HTR-8/SVneo (cell line): ENCODE measurements around the gene DFFB.

Source experiments
- DNase-seq: peaks from one replicate; pipeline ENCODE4 v3.0.0; 2011; ENCODE audit warnings: low spot score, mixed read lengths; ENCODE audit not compliant: insufficient read length
- FAIRE-seq: peaks from 2 replicates; lab custom pipeline; 2011; peaks lifted over from hg19 to GRCh38; lab: Jason Lieb, UNC

Gene DFFB

DNA sequence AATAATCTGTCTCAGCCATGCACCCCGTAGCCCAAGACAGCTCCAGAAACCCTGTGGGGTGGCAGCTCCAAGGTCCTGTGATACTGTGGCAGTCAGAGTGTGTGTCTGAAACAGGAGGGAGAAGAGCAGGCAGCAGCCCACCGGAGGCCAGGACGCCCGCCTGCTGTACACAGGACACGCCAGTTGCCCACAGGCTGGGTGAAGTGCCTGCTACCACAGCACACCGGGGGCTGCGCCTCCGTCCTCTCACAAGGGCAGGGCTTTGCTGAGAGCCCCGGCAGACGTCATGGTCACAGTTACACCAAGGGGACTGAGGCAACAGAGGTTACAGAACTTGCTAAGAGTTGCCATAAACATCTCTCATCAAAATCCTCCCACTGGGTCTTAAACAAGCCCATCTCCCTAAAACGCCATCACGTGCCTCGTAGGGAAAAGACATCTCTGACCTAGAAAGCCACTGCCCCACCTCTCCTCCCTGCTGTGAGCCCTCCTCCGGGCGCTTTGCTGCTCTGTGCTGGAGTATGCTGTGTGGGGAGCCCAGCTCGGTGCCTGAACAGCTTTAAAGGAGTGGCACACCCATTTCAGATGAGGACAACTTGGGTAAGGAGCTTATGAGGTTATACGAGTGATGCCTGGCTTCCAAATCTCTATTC lies 37.5 kb downstream of the DFFB start:
- no peak for FAIRE-seq
- no peak for DNase-seq

DNA sequence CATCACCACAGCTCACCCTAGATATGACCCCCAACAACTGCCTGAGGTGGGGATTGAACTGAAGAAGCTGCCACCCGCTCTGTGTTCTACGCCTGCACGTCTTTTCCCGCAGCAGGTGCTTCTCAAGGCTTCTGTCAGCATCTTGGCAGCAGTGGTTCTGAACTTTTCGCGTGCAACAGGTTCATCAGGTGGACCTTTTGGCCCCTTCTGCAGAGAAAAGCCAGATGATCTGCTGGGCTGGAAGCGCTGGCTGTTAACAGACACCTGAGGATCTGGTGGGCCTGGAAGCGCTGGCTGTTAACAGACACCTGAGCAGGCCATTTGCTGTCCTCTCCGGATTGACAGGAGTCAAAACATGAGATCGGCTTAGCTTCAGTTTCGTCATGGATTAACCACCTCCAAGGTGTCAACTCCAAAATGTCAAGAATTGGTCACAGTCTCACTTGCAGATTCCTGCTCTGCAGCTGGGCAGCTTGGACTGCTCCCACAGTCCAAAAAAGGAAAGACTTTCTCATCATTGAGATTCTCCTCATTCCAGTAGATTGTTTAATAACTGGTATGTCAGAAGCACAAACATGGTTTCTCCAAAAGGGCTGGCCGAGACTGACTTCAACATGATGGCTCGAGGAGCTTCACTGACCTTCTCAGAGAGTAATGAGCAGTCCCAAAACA lies 38.1 kb downstream of the DFFB start:
- FAIRE-seq (no peak), DNase-seq (no peak)

DNA sequence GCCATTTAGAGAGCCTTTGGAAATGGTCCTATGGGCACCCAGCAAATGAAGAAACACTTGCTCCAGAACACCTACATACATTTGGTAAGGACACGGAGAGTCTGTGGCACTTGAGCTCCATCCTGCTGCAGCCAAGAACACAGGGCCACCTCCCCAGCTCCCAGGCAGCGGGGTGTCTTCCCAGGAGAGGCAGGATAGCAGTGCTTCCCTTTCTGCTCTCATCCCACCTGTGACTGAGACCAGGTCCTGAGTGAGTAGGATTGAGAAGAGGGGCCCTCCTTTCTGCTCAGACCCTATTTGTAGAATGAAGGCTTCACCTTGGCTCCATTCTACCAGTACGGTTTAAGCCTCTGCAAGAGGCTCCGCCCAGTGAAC lies 38.7 kb downstream of the DFFB start:
- DNase-seq: no peak
- no peak for FAIRE-seq

GRCh38 chr1:3896396-3897000 lies 39.2 kb downstream of the DFFB start:
- FAIRE-seq (no peak), DNase-seq (no peak)

GRCh38 chr1:3898475-3898735 lies 41.1 kb downstream of the DFFB start:
- FAIRE-seq: no peak
- no peak for DNase-seq

DNA sequence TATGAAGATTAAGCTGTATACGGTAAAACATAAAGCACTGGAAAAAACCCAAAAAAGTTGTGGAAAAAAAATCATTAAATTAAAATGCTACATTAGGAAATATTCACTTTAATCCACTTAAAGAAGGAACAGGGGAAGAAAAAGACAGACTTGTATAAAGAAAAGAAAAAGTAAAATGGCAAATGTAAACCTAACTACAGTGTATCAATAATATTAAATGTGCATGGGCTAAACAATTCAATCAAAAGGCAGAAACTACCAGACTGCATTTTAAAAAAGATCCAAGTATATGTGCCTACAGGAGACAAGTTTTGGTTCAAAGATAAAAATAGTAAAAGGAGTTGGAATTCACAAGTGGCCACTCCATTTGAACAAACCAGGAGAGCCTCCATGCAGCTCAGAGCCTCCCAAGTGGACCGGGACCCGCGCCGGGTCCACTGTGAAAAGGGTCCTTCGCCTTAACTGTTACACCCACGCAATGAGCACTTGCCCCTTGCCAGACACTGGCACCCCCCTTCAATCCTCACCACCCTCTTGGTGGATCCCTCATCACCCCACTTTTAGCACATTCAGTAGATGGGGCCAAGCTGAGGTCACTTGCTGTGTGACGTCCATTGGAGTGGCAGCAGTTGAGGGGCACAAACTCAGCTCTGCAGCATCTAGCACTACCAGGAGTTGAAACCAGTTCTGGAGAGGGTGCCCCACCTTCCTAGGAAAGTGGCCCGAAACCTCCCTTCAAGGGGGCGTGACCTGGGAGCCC lies 41.9 kb downstream of the DFFB start:
- FAIRE-seq (peak; percentile 16), DNase-seq (peak; percentile 40)

GRCh38 chr1:3899754-3900149 lies 42.5 kb downstream of the DFFB start:
- DNase-seq (no peak), FAIRE-seq (no peak)

GRCh38 chr1:3900150-3900968 lies 43.1 kb downstream of the DFFB start, which contains the start of gene C1orf174:
TSS of gene C1orf174 (minus strand) at chr1:3900272. CDS start at chr1:3900186, 86 bp downstream.
- FAIRE-seq (peak; percentile 88), DNase-seq (peak; percentile 93)

GRCh38 chr1:3900969-3901529 lies 43.8 kb downstream of the DFFB start:
- DNase-seq (peak; percentile 92), FAIRE-seq (peak; percentile 97)

DNA sequence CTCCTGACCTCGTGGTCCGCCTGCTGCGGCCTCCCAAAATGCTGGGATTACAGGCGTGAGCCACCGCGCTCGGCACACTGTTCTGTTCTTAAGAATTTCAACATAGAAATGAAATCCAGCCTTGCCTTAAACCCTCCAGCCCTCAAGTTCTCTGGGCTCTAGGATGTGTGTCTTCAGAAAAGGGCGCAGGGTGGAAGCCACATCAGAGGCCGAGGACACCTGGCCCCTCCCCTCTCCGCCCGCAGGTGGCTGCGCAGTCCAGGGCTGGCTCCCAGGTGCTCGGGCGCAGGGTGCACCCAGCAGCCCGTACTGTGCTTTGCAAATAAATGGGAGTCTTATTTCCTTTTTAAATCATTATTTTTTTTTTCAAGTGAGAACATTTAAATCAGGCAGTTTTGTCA lies 44.8 kb downstream of the DFFB start:
- DNase-seq (no peak), FAIRE-seq (no peak)

DNA sequence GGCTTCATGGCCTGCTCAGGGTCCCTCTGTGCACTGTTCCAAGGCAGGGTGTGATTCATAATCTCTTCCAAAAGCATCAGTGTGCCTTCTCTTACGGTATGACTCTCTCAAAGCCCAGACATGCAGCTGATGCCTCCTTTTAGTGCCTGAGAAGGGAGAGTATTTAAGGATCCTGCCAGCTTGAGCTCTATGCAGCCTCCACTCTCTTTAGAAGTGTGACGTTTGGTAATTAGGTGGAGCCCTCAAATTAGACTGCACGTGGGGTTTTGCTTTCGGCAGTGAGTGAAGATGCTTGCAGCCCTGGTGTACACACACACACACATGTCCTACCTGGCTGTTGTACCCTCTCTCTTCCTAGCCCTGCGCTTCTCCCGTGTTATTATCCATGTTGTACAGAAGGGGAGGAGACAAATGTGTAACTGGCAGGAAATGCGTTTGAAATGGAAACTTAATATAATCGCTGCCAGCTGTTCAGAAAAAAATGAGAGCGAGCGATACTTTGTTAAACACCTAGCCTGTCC lies 45.4 kb downstream of the DFFB start:
- DNase-seq (no peak), FAIRE-seq (no peak)

DNA sequence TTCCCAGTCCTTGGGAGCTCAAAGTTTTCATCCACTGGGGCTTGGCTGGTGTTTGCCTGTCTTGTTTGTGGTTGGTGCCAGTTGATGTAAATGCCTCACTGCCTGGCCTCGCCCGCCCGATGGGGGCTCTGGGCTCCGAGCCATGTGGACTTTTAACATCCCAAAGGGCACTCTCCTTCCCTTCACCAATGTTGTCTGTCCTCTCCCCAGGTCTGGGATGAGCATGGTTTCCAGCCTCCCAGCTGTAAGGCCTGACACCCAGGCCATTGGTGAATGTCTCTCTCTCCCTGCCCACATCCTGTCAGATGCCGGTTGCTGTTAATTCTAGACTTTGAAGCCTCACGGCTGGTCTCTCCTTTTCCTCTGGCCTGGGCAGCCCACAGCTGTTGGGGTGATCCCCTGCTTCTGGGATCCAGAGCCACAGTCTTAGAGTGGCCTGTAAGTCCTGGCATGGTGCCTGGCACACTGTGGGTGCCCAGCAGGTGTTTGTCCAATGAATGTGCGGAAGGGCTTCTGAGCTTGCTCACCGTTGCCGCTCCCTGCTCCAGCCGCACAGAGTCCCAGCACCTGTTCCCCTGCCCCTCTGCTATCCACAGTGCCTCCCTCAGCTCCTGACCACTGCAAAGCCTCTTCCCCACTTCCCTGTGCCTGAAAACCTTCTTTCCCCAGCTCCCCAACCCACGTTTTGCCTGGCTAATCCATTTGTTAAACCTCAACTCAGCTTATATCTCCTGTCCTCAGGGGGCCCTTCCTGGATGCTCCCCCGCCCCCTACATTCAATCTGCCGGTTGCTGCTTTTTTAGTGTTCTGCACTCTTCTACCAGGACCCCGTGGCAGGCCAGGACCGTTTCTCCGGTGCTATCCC lies 46.1 kb downstream of the DFFB start:
- DNase-seq (no peak), FAIRE-seq (no peak)

DNA sequence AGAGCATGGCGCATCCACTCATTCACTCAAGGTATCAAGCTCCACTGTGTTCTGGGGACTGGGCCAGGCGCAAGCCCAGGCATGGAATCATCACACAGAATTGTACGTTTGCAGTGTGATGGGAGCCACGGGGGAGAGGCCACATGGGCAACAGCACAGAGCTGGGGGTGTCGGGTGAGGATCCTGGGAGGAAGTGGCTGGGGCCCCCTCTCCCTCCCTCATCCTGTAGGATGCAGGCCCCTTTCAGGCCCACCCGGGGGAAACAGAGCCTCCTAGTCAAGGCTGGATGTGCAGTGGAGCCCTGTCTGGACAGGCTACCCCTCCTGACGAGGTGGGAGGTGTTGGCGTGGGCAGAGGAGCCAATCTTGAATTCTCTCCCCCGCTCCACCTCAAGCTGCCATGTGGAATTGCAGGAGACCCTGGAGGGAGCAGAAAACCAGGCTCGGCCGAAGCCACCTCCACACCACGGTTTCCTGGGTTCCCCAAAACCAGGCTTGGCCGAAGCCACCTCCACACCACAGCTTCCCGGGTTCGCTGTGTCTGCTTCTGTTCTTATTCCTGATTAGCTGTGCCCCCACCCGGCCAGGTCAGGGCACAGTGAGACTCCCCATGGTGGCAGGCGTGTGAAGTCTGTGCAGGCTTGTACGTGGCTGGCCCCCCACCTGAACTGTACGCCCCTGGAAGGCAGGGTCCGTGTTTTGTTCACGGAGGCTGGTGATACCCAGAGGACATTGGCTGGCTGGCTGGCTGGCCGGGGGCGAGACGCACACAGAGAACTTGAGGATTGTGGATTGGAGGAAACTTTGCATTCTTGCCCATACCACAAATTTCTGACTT lies 46.9 kb downstream of the DFFB start:
- DNase-seq: no peak
- no peak for FAIRE-seq

GRCh38 chr1:3904843-3905185 lies 47.5 kb downstream of the DFFB start:
- FAIRE-seq: no peak
- no peak for DNase-seq

DNA sequence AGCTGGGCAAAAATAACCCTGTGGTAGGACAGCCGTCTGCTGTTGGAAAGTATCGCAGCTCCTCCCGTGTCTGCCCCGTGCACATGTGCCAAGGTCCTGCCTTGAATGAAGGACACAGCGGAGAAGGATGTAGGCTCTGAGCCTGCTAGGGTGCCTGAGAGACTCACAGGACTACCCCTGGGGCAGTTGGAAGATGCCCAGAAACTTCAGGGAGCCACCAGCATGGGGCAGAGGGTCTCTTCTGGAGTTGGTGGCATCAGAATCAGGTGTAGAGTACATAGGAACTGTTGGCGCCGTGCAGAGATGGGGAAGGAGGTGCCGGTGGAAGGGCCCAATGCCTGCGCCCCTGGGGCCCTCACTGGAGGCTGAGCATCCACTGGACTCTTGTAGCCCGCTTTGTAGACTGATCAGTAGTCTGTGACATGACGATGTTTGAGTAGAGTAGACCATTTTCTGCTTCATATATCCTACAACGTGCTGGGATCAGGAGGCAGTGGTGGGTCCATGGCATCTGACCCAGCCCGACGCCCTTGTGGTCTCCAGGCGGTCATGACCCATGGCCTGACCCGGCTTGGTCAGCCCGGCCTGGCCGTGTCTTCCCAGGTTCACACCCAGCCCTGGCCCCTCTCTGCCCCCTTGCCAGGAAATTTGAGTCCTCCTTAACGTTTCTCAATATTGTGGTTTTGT lies 48.1 kb downstream of the DFFB start:
- DNase-seq (no peak), FAIRE-seq (no peak)

DNA sequence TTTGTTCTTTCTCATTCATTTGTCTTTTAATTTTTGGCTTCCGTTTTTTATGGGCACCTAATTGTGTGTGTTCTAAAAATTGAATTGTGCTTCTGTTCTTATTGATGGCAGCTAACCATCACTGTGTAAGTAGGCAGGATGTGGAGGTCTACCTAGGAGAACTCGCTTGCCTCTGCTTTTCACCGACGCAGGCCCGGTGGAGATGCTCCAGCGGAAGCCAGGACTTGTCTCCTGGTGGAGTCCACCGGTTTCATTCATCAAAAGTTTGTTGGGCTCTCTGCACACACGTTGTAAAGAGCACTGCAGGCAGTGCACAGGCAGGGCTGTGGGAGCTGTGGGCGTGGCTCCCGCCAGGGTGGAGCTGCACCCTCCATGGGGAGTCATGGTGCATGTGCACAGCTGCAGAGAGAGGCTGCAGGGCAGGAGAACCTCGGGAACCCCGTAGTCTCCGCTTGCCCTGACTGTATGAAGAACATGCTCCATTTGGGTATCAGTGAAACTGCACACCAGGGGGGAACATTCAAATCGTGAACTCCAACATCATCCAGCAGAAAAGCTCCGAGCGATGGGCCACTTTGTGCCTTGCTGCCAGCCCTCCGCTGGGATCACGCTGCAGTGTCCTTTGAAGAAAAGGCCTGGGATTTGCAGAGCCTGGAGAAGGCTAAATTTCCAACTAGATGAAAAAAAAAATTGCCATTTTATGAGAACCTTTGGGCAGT lies 48.8 kb downstream of the DFFB start:
- no peak for FAIRE-seq
- DNase-seq: no peak

DNA sequence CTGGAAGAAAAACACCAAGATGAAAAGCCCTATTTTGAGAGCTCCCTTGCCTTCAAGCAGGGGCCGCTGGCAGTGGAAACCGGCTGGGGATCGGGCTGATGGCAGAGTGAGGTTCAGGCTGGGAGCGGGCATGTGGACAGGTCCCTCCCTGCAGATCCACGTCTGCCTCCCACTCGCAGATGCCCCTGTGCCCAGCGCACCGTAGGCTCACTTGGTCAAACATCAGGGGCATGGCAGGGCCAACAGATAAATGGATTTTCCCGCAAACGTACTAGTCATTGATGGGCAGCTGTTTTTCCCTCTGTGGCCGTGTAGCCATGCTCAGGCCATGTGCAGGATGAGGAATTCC lies 49.4 kb downstream of the DFFB start:
- no peak for FAIRE-seq

More for the DNA sequence above, 49.4 kb downstream of the DFFB start:
- no peak for DNase-seq
